OCI-LY3 (cell line): ENCODE results near the gene MRGPRX4.

Experiments used
- EZH2phosphoT487 ChIP-seq: fragments of 200-600 bp; shearing (Covaris generic); IDR thresholded peaks from 2 replicates; pipeline ENCODE4 v1.6.1; 2018; ENCODE audit warnings: antibody characterized with exemption, mixed run types, low read depth
- TF ChIP-seq, protein P1 (sequence below): fragments of 200-600, 300-600 bp; sonication (generic); IDR thresholded peaks from 2 replicates; pipeline ENCODE4 v1.5.1; 2014; ENCODE audit warnings: antibody characterized with exemption, low read length, low read depth

DNA sequence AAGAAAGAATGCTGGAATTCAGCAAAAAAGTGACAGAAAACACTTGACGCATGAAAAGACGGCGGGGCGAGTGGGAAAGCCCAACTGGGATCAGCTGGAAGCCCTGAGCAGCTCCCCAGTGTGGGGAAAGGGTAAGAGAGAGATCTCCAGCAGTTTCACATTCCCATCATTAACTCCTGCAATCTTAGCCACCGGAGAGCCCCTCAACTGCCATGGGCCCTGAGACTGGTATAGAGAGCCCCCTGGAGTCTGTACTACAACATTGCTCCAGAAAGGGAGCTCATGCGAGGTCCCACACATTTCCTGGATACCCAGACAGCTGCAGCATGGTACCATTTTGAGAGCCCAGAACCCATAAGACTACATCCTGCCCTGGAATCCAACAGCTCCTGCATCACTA lies 31.1 kb downstream of the MRGPRX4 start:
- TF ChIP-seq, protein P1, sequence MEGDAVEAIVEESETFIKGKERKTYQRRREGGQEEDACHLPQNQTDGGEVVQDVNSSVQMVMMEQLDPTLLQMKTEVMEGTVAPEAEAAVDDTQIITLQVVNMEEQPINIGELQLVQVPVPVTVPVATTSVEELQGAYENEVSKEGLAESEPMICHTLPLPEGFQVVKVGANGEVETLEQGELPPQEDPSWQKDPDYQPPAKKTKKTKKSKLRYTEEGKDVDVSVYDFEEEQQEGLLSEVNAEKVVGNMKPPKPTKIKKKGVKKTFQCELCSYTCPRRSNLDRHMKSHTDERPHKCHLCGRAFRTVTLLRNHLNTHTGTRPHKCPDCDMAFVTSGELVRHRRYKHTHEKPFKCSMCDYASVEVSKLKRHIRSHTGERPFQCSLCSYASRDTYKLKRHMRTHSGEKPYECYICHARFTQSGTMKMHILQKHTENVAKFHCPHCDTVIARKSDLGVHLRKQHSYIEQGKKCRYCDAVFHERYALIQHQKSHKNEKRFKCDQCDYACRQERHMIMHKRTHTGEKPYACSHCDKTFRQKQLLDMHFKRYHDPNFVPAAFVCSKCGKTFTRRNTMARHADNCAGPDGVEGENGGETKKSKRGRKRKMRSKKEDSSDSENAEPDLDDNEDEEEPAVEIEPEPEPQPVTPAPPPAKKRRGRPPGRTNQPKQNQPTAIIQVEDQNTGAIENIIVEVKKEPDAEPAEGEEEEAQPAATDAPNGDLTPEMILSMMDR, result peak; percentile 66
- TF ChIP-seq EZH2phosphoT487, result no peak
